K562 (cell line): Measurements from ENCODE around the gene ARHGEF9. TPM values are rescaled to one million over a fixed set of nuclear protein-coding genes. Genes with fewer than 3 reads are reported as not detected.

ENCODE experiments used
- CBFB ChIP-seq: sonication (generic); formaldehyde crosslinking; IDR thresholded peaks from 2 replicates; pipeline ENCODE4 v1.4.0; 2020; ENCODE audit warnings: mild to moderate bottlenecking, missing genetic modification reagents
- FOXA3 ChIP-seq, 2 experiments: fragments of 450-650 bp in 1 of 2; sonication (generic) in 1 of 2; formaldehyde crosslinking; IDR thresholded peaks in 1 of 2; conservative IDR thresholded peaks in 1 of 2; 2 replicates each; pipeline versions ENCODE4 v1.4.0 to v1.8.0; 2020 to 2022; ENCODE audit warnings: mild to moderate bottlenecking in 2 of 2, missing genetic modification reagents in 1 of 2
- PHTF2 ChIP-seq: fragments of 250-450 bp; sonication (Bioruptor Pico); IDR thresholded peaks from 2 replicates; pipeline ENCODE4 v1.5.0; 2021; ENCODE audit warnings: mild to moderate bottlenecking
- SAFB2 ChIP-seq: fragments of 200-400 bp; formaldehyde crosslinking; IDR thresholded peaks from 2 replicates; pipeline ENCODE4 v1.6.1; 2018; ENCODE audit warnings: borderline replicate concordance, low read length, low read depth, moderate library complexity; ENCODE audit not compliant: severe bottlenecking
- SP1 ChIP-seq: sonication (generic); formaldehyde crosslinking; IDR thresholded peaks from 2 replicates; pipeline ENCODE4 v1.8.1; 2022; ENCODE audit warnings: mild to moderate bottlenecking, missing genetic modification reagents
- ZBTB40 ChIP-seq, 2 experiments: fragments of 450-650 bp in 1 of 2; sonication (generic) in 1 of 2; formaldehyde crosslinking in 1 of 2; IDR thresholded peaks; 2 replicates each; pipeline versions ENCODE4 v1.7.1 to v1.9.0; 2016 to 2022; ENCODE audit warnings: inconsistent platforms in 1 of 2, mild to moderate bottlenecking in 1 of 2, missing genetic modification reagents in 1 of 2
- ZFP91 ChIP-seq: sonication (generic); formaldehyde crosslinking; IDR thresholded peaks from 2 replicates; pipeline ENCODE4 v1.8.0; 2022; ENCODE audit warnings: mild to moderate bottlenecking, missing genetic modification reagents
- ZNF23 ChIP-seq: fragments of 250-450 bp; sonication (Bioruptor Pico); IDR thresholded peaks from 2 replicates; pipeline ENCODE4 v1.4.0; 2020; ENCODE audit warnings: mild to moderate bottlenecking
- polyA plus RNA-seq, 8 experiments: library from polyadenylated mRNA; depleted of rRNA in 4 of 8; stranded (reverse) in 5 of 8; unstranded in 3 of 8; fragments of >200 nt; fragmentation: Nextera tagmentation in 2 of 8; fragmentation: Illumina TruSeq in 1 of 8; extraction: Ambion mirVana in 2 of 8; extraction: Trizol in 1 of 8; gene quantifications; 2 replicates each; pipeline versions ENCODE4 v1.2.1 to v1.2.3, GENCODE V29; 2011 to 2014; ENCODE audit warnings: inconsistent platforms in 1 of 8, missing spikeins in 1 of 8
- total RNA-seq, 7 experiments: library from RNA; depleted of rRNA in 6 of 7; stranded (reverse); fragments of >200 nt in 6 of 7; fragmentation: Illumina TruSeq in 2 of 7; extraction: Trizol in 2 of 7; gene quantifications; 2 replicates each; pipeline versions ENCODE4 v1.2.1 to v1.2.3, GENCODE V29; 2011 to 2021; ENCODE audit warnings: low replicate concordance in 1 of 7

Gene ARHGEF9
- total and polyA plus RNA-seq, 9 of the 15 experiments (the other 6 are each of a cell fraction or from before 2014, with no cell fraction given), result 0.09 to 0.24 (median 0.15) TPM; not detected in 2

GRCh38 chrX:63747331-63747730 lies 37.7 kb downstream of the ARHGEF9 start (continued):
- TF ChIP-seq CBFB (CRISPR knock-in tag) (no peak), ZBTB40 (IDR thresholded peaks at IDR 0.05) (no peak), ZBTB40 (CRISPR knock-in tag; IDR thresholded peaks at IDR 0.05) (no peak), ZNF23 (CRISPR knock-in tag) (no peak), PHTF2 (no peak), ZFP91 (no peak), SP1 (no peak), SAFB2 (no peak), FOXA3 (CRISPR knock-in tag; conservative IDR thresholded peaks at IDR 0.05 in 1 of 2, IDR thresholded peaks at IDR 0.05 in 1 of 2) (no peak)
